HG03064 (cell line): ENCODE data around the gene IFT122.

Experiments used
- ATAC-seq: cut with Tn5 transposase; IDR thresholded peaks from one replicate; pipeline ENCODE4 v1.9.1; 2021; ENCODE audit warnings: low read depth; ENCODE audit not compliant: unreplicated experiment

IFT122 gene

GRCh38 chr3:129554356-129555152, 114.5 kb downstream of the IFT122 start:
- no peak for ATAC-seq

DNA sequence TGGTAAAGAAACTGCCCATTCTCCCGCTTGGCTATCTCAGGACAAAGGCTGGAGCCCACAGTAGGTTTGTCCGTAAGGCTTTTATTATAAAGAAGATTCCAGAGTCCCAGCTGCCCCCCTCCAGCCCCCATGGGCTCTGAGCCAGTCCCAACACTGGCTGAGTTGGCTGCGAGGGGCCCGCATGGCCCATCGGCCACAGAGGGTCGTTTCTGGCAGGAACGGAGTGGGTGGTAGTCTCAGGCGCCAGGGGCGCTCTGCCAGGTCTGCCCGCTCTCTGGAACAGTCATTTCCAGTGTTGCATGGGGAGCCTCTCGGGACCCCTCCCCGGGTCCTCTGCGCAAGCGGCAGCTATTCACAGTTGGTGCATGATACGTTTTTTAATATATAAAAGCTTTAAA, 115.1 kb downstream of the IFT122 start:
- ATAC-seq: no peak

GRCh38 chr3:129555616-129556357, 115.8 kb downstream of the IFT122 start:
- ATAC-seq: no peak

DNA sequence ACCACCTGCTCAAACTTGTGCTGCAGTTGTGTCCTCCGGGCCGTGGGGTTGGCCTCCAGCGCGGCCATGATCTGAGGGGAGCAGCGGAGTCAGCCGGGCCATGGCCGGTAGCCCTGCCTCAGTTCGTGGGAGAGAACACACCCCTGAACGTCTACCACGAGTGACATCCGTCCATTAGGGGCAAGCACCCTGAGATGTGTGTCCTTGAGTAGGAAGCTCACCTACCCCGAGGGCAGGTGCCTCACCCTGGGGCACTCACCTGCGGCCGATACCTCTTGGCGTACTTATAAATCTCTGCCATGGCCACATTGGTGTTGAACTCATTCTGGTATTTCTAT, 116.3 kb downstream of the IFT122 start:
- ATAC-seq: no peak

DNA sequence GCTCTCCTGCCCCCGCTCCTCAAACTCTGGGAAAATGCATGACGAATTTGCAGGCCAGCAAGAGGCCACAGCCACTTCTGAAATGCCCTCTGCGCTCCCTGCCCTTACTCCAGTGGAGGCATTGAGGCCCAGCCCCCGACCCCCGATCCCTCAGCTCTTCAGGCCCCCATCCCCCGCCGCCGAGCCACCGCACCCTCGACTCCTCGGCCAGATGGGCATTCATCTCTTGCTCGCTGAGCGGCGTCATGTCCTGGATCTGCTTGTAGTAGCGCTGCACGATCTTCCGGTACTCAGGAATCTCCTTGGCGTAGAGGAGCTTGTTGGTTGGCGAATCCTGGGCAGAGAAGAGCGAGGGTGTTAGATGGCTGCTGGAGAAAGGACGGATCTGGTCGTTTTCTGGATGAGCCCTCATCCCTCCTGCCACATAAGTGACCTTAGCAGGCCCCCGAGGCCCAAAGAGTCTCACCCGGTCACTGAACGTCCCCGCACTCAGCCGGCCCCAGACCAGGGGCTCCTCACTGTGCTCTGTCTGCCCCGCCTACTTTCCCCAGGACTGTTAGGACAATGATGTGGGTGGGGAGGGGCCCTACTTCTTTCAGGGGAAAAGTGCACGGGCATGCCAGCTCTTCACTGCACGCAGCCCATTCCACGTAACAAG, 117.0 kb downstream of the IFT122 start:
- no peak for ATAC-seq

DNA sequence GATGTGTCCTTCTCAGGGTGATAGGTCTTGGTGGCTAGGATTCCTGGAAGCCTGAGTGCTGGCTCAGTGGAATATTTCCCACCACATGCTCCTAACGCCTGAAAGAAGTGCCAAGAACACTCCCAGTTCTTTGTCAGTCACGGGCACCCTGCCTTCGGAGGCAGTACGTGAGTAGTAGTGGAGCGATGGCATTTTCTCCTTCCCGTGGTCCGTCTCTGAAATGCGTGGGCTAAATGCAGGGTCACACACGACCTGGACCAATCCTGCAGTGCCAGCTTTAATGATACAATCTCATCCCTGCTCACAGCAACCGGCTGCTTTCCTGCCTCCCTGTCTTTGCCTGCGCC, 117.5 kb downstream of the IFT122 start:
- ATAC-seq: no peak

- no peak for ATAC-seq
These were observed 118.2 kb downstream of the IFT122 start for GRCh38 chr3:129558081-129558771.

GRCh38 chr3:129558772-129559564, 118.9 kb downstream of the IFT122 start:
- ATAC-seq: no peak

GRCh38 chr3:129559565-129560079, 119.6 kb downstream of the IFT122 start:
- no peak for ATAC-seq

GRCh38 chr3:129560269-129560787, 120.3 kb downstream of the IFT122 start:
- no peak for ATAC-seq

GRCh38 chr3:129560911-129561594, 121.0 kb downstream of the IFT122 start:
- no peak for ATAC-seq

- ATAC-seq: no peak
These were observed 121.7 kb downstream of the IFT122 start for GRCh38 chr3:129561619-129562248.

DNA sequence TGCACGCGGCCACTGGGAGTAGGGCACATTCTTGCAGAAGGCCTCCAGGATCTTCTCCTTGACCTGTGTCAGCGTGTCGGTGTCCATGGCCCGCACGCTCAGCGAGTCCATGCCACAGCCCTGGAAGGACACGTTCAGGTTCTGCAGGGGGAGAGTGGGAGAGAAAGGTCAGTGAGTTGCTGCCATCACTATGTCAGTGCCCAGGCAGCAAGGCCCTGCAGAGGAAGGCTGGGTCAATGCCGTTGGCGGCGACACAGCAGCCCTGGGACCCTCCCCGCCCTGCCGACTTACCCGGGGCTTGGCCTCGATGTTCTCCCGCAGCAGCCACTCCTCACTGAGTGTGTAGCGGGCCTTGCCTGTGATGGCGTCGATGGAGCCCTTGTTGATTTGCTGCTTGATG, 122.8 kb downstream of the IFT122 start:
- ATAC-seq: no peak

- no peak for ATAC-seq
These were observed 123.3 kb downstream of the IFT122 start for GRCh38 chr3:129563332-129563731.

- ATAC-seq: no peak
These were observed 124.0 kb downstream of the IFT122 start for GRCh38 chr3:129563850-129564535.

GRCh38 chr3:129564981-129565644, 125.1 kb downstream of the IFT122 start:
- ATAC-seq: no peak

- no peak for ATAC-seq
These were observed 125.9 kb downstream of the IFT122 start for GRCh38 chr3:129565902-129566301.
